Fibroblast of skin of left biceps (primary cell): ENCODE results near the gene TMEM125.

Experiments
- DNase-seq, 2 experiments: peaks; one replicate each; pipeline ENCODE4 v3.0.0-alpha.2; 2013; ENCODE audit warnings: low read depth in 2 of 2

TMEM125 gene

DNA sequence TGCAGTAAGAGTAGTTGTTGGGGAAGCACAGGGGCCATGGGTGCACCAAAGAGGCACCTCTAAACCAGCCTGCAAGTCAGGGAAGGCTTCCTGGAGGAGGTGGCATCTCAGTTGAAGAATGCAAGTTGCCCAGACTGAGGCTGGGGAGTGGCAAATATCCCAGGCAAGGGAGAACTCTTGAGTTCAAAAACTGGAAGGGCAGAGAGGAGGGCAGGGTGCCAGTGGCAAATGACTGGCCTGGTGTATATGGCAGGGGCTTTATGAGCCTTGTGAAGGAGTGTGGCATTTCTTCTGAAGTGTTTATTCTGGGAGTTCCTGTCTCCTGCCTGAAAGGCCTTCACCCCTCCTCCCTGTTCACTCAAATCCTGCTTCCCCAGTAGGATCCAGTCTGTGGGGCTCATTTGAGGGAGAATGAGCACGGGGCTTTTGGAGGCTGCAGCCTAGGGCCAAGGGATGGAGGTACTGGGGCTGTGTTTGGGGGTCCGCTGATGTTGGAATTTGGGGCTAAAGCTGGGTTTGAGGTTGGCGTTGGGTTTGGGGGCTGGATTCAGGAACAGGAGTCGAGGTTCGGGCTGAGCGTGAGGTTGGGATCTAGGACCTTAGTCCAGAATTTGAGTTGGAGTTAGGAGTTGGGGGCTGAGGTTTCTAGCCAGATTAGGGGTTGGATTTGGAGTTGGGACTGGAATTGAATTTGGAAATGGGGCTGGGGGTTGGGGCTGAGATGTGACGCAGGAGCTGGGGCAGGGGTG is at the start of gene TMEM125:
TSS of gene TMEM125 (plus strand) at position 357 of the 749 bp plus-strand sequence. CDS start 2,740 bp downstream, outside the sequence.
- DNase-seq = no peak

DNA sequence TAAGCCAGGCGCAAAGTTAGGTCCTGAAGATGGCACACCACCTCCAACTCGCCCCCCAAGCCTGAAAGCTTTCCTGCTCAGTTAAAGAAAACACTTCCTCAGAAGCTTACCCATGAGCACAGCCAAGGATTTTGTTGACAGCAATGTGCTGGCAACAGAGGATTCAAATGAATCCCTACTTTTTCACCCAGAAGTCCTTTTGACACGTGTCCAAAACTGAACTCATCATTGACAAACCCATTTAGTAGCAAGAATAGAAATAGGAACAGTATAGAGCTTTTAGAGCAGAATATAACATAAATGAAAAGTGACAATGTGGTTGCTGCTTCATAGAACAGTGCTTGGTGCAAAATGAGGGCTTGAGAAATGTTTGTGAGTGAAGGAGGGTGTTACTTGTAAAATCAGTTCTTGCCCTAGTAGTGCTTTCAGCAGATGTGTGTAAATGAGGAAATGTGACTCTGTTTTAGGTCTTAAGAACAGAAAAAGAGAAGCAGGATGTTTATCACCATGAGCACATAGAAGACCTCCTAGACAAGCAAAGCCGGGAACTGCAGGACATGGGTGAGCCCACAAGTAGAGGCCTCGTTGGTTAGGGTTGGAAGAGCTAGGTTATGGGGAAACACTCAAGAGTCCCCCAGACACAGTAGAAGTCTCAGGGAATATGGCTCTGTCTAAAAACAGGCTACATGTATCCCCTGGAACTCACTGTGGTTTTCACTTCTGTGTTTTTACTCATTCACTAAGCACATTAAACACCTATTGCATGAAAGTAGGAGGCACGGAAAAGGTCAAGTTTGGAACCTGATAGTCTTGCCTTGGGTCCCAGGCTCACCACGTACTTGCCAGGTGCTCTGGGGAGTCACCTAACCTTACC is 48.6 kb upstream of the TMEM125 start:
- no peak for DNase-seq

- no peak for DNase-seq
These were observed 48.0 kb upstream of the TMEM125 start for GRCh38 chr1:43221797-43222196.

GRCh38 chr1:43222879-43223278 is 46.9 kb upstream of the TMEM125 start:
- no peak for DNase-seq

GRCh38 chr1:43225168-43225567 is 44.6 kb upstream of the TMEM125 start:
- DNase-seq = no peak

GRCh38 chr1:43227143-43227764 is 42.5 kb upstream of the TMEM125 start:
- DNase-seq = no peak

- DNase-seq = no peak
These were observed 39.7 kb upstream of the TMEM125 start for GRCh38 chr1:43229826-43230780.

DNA sequence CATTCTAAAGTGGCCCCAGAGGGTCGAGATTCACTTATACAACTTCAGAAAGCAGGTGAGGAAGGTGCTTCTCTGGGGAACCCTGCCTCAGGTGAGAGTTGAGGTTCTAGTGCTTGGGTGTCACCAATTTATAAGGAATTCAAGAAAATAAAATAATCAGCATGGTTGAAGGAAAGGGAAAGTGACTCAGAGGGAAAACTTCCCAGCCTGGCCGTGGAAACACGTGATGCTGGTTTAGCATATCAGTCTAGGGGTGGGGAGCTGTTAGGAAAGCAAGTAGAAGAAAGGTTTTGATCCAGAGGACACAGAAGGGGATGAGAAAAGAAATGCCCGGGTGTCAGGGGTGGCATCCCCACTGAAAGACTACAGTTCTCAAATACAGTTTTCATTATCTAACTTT is 37.7 kb upstream of the TMEM125 start:
- DNase-seq = peak in 1 of 2 experiments; percentile 24

DNA sequence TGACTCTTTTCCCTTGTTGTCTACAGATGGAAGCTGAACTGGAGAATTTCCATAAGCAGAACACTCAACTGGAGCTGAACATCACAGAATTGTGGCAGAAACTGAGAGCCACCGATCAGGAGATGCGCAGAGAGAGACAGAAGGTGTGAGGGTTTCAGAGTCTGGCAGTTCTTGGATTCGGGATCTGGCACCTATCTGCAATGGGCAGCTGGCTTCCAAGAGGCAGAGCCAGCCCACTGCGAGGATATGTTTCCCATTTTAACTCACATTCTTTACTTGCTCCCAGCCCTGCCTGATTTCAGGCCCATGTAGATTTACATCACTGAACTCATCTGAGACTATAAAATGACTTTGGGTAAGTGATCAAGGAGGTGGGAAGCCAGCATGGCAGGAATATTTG is 37.3 kb upstream of the TMEM125 start:
- no peak for DNase-seq

- no peak for DNase-seq
These were observed 36.2 kb upstream of the TMEM125 start for GRCh38 chr1:43233631-43234030.

DNA sequence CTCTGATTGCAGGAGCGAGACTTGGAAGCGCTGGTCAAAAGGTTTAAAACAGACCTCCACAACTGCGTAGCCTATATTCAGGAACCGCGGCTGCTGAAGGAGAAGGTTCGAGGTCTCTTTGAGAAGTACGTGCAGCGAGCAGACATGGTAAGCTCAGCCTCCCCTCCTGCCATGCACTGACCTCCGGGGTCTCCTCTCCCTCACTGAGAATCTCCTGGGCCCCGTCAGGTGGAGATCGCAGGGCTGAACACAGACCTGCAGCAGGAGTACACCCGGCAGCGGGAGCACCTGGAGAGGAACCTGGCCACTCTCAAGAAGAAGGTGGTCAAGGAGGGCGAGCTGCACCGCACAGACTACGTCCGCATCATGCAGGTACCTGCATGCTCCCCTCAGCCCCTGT is 35.5 kb upstream of the TMEM125 start:
- no peak for DNase-seq

- DNase-seq = no peak
These were observed 34.7 kb upstream of the TMEM125 start for GRCh38 chr1:43235040-43235439.

DNA sequence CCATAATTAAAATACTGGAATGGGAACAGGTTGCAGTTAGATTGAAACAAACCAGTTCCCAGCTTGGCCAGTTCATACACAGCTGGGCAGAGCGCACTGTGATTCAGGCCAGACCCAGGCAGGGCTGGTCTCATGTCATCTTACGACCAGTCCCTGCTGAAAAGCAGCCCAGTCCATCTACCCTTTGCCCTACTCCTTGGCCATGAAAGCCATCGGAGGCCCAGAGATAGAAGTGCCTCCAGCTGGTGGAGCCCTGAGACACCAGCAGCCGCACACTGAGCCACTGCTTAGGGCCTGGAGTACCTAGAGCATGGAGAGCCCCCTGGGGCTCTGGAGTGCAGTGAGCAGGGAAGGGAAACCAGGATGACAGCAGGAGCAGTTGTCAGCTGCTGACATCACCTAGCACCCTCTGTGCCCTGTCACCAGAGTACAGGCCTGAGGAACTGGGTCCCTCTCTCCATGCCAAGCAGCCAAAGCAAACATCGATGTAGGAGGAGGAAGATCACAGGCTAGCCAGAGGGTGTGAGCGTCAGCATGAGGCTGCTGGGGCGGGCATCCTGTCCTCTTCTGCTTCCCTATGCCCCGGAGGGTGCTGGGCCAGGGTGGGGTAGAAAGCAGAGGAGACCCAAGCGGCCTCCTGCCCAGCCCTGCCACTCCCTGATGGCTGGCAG is 34.2 kb upstream of the TMEM125 start:
- DNase-seq = no peak

DNA sequence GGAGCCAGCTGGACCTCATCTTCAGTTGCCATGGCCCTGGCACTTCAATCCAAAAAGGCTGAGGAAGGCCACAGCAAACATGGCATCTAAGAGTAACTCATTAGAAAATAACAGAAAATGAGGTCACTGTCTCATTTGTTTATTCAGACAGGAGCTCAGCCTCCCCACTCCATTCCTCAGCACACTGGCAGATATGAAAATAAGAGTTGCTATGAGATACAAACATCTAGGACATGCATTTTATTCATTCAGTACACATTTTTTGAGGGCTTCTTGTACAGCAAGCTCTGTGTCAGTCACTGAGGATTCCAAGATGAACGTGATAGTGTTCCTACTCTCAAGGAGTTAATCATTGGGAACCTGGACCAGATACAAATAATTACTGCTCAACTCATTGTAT is 32.7 kb upstream of the TMEM125 start:
- DNase-seq = no peak

DNA sequence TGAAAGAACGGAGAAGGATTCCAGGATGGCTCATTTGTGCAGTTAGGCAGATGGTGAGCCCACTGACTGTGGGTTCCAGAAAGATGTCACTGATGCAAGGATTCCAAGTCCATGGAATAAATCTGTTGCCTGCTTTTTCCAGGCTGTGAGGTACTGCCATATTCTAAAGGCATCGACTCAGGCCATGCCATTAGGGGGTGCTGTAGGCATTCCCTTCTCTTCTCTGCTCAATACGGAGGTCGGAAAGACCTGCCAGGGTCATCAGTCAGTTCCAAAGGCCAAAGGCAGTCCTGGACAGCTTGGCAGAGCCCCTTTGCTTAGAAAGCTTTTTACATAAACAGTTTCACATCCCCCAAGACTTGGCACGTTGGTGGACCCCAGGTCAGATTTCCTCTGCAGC is 31.7 kb upstream of the TMEM125 start:
- DNase-seq = no peak

GRCh38 chr1:43238991-43239469 is 30.8 kb upstream of the TMEM125 start:
- no peak for DNase-seq

GRCh38 chr1:43239484-43239883 is 30.3 kb upstream of the TMEM125 start:
- DNase-seq = no peak

DNA sequence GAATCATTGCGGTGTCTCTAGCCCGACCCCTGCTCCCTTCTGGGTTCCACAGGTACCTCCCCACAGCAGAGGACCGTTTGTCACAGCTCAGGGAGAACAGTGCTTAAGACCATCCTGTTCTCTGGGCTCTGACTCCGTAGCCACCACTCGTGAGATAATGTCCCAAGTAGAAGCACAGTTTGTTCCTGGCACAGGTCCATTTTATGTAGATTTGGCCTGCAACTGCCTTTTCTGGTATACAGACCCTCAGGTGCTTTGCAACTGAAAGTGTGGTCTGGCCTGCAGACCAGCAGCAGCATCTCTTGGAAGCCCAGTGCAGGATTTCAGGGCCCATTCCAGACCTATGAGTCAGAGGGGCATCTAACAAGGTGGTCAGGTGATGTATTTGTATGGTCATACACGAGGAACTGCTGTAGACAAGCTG is 28.4 kb upstream of the TMEM125 start:
- DNase-seq = no peak

DNA sequence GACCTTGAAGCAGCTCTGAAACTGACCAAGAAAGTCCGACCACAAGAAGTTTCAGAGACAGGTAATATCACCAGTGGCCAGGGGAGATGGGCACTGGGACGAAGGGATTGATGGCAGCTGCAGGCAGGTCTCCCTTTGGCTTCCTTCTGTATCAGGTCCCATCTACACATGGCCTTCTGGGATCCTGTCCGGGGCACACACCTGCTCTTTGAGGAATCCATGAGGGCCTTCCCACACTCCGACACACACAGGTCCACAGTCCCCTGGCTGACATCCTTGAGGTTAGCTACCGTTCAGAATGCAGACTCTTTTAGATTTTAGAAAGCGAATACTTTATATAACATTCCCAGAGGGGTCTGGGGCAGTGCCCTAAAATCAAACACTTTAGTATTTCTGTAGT is 26.5 kb upstream of the TMEM125 start:
- DNase-seq = no peak

DNA sequence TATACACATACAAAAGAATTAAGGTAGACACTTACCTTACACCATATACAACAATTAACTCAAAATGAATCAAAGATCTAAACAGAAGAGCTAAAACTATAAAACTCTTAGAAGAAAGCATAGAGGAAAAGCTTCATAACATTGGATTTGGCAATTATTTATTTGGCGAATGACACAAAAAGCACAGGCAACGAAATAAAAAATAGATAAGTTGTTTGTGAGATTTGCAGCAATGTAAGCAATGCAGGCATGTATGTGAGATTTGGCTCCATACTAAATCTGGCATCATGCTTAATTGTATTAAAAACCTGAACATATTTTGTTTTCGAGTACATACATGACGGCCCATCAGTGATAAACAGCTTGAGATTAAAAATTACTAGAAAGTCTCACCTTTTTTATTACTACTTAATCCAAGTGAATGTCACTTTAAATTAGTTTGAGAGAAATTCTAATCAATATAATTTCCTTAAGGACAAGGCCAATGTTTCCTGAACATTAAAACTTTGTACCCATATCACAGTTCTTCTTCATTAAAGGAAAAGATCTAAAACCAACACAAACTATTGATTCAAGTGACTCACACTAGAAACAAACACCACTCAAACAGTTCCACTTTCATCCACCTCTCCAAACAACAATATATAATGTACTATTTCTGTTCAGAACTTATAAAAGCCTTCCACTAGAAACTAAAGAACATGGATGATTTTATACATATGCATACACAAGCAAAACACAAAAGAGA is 23.1 kb upstream of the TMEM125 start:
- DNase-seq = no peak
